ENCODE measurements around the gene PABPN1L.

- TF ChIP-seq CTCF (IDR thresholded peaks at IDR 0.05; ENCODE audit: insufficient read depth, low read depth, low read length) (no peak), EZH2 (IDR thresholded peaks at IDR 0.05; ENCODE audit: insufficient read depth, low read length) (no peak)
Observed at GRCh38 chr16:88897696-88898425, 31.4 kb upstream of the PABPN1L start.

Measured in astrocyte (in vitro differentiated cells and primary cell).